Loucy (cell line): Measurements from ENCODE around the gene FREM1.

ENCODE experiments used
- EZH2phosphoT487 ChIP-seq: fragments of 200-600 bp; IDR thresholded peaks from 2 replicates; pipeline ENCODE4 v1.6.1; 2018; ENCODE audit warnings: antibody characterized with exemption, mild to moderate bottlenecking, moderate library complexity, borderline replicate concordance
- TF ChIP-seq, protein P1 (sequence below): fragments of 200-600 bp; sonication (generic); conservative IDR thresholded peaks from 2 replicates; pipeline ENCODE4 v1.5.1; 2014; ENCODE audit warnings: mild to moderate bottlenecking, antibody characterized with exemption, low read length

DNA sequence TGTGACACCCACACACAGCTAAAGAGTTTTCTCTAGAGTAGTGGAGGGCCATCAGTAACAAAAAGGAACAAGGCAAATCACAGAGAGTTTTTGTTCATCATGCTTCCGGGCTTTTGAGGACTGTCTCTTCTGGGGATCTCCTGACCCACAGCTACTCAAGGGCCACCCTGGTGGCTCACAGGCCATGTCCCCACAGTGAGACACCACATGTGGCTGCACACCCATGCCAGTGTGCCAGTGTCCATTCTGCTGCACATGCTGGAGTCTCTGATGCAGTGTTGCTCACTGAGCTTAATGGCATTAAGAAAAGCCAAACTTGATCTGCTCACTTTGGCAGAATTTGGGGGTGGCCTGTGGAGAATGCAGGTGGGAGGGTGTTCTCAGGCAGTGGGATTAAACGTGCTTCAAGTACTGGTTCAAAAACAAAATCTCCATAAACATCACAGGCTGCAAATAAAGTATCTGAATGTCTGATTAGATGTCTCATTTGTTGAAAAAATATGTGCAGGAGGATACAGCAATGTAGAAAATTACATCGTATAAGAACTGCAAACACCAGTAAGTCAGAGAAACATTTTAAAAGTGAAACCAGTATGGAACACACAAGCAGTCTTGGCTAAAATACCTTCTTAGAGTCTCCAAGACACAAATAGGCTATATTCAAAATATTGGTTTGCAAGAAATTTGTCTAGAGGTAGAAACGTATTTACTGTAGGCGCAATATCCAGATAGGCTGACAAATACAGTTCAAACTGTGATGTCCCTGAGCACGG lies 11.0 kb downstream of the FREM1 start:
- TF ChIP-seq, protein P1, sequence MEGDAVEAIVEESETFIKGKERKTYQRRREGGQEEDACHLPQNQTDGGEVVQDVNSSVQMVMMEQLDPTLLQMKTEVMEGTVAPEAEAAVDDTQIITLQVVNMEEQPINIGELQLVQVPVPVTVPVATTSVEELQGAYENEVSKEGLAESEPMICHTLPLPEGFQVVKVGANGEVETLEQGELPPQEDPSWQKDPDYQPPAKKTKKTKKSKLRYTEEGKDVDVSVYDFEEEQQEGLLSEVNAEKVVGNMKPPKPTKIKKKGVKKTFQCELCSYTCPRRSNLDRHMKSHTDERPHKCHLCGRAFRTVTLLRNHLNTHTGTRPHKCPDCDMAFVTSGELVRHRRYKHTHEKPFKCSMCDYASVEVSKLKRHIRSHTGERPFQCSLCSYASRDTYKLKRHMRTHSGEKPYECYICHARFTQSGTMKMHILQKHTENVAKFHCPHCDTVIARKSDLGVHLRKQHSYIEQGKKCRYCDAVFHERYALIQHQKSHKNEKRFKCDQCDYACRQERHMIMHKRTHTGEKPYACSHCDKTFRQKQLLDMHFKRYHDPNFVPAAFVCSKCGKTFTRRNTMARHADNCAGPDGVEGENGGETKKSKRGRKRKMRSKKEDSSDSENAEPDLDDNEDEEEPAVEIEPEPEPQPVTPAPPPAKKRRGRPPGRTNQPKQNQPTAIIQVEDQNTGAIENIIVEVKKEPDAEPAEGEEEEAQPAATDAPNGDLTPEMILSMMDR = no peak
- no peak for TF ChIP-seq EZH2phosphoT487
